H1 (cell line): Measurements from ENCODE around the gene SEMA6A. TPM values are rescaled to one million over a fixed set of nuclear protein-coding genes. Genes with fewer than 3 reads are reported as not detected.

ENCODE experiments used
- CTCF ChIA-PET: fragments of 300-600 bp; sonication (Branson Sonifier 250); formaldehyde crosslinking; loops from one replicate; lab custom pipeline; 2021; ENCODE audit not compliant: partially characterized antibody; lab: Charles Lee
- POLR2A ChIA-PET: fragments of 300-600 bp; sonication (Branson Sonifier 250); formaldehyde crosslinking; loops from one replicate; lab custom pipeline; 2021; ENCODE audit warnings: inconsistent platforms; ENCODE audit not compliant: partially characterized antibody; lab: Charles Lee
- DNase-seq, 2 experiments: peaks; one replicate each; pipeline versions ENCODE4 v3.0.0 to v3.0.0-alpha.2; 2010 to 2022; ENCODE audit warnings: low spot score in 2 of 2, low read depth in 1 of 2, mixed read lengths in 1 of 2
- FAIRE-seq: peaks from 2 replicates; lab custom pipeline; 2011; peaks lifted over from hg19 to GRCh38; lab: Jason Lieb, UNC
- H2AFZ ChIP-seq: 2 replicates; pipeline ENCODE4 v1.8.1; 2012; ENCODE audit warnings: low read length, inconsistent platforms
- H2AK5ac ChIP-seq: 2 replicates; pipeline ENCODE4 v1.6.1; 2013; ENCODE audit warnings: low read depth, low read length
- H2BK120ac ChIP-seq: replicated peaks from 2 replicates; pipeline ENCODE3; 2013; ENCODE audit warnings: low read depth, low read length, inconsistent platforms
- H2BK12ac ChIP-seq: 2 replicates; pipeline ENCODE4 v1.6.1; 2013; ENCODE audit warnings: low read depth, low read length
- H2BK15ac ChIP-seq: 2 replicates; pipeline ENCODE4 v1.6.1; 2013; ENCODE audit warnings: low read length
- H2BK20ac ChIP-seq: 2 replicates; pipeline ENCODE4 v1.6.1; 2013; ENCODE audit warnings: low read length
- H2BK5ac ChIP-seq: 2 replicates; pipeline ENCODE4 v1.6.1; 2013; ENCODE audit warnings: low read depth, low read length
- H3K14ac ChIP-seq: 2 replicates; pipeline ENCODE4 v1.6.1; 2013; ENCODE audit warnings: inconsistent platforms; ENCODE audit not compliant: insufficient read length
- H3K18ac ChIP-seq: 2 replicates; pipeline ENCODE4 v1.6.1; 2013; ENCODE audit warnings: low read length; ENCODE audit errors: extremely low read depth
- H3K23ac ChIP-seq: 2 replicates; pipeline ENCODE4 v1.6.1; 2013; ENCODE audit warnings: inconsistent platforms; ENCODE audit not compliant: insufficient read length
- H3K23me2 ChIP-seq: 2 replicates; pipeline ENCODE4 v1.6.1; 2013; ENCODE audit warnings: low read depth, low read length
- H3K27ac ChIP-seq: 2 replicates; pipeline ENCODE4 v1.6.1; 2011; ENCODE audit warnings: low read depth, low read length, inconsistent platforms
- H3K27me3 ChIP-seq, 4 experiments: replicated peaks in 1 of 4; 1 replicate in 1 of 4; 2 replicates in 3 of 4; pipeline versions ENCODE4 v1.6.1 to v1.8.1; 2011 to 2013; ENCODE audit warnings: low read length in 3 of 4, mild to moderate bottlenecking in 3 of 4, inconsistent platforms in 2 of 4, mixed read lengths in 2 of 4, moderate library complexity in 1 of 4; ENCODE audit not compliant: control insufficient read depth in 3 of 4, insufficient read depth in 3 of 4; ENCODE audit errors: extremely low read depth in 1 of 4
- H3K36me3 ChIP-seq, 4 experiments: 2 replicates each; pipeline versions ENCODE4 v1.6.1 to v1.8.1; 2011 to 2013; ENCODE audit warnings: mild to moderate bottlenecking in 4 of 4, low read length in 3 of 4, moderate library complexity in 2 of 4, control low read depth in 1 of 4, inconsistent platforms in 1 of 4; ENCODE audit not compliant: insufficient read depth in 4 of 4, control insufficient read depth in 2 of 4
- H3K4ac ChIP-seq: replicated peaks from 2 replicates; pipeline ENCODE3; 2013; ENCODE audit warnings: low read length, low read depth, mixed read lengths, inconsistent platforms; ENCODE audit not compliant: insufficient read length
- H3K4me1 ChIP-seq, 4 experiments: replicated peaks in 1 of 4; 1 replicate in 1 of 4; 2 replicates in 3 of 4; pipeline versions ENCODE4 v1.6.1 to v1.8.1; 2011 to 2013; ENCODE audit warnings: low read length in 3 of 4, inconsistent platforms in 2 of 4, mixed read lengths in 1 of 4; ENCODE audit not compliant: insufficient read depth in 4 of 4, control insufficient read depth in 3 of 4
- H3K4me2 ChIP-seq, 2 experiments: 2 replicates each; pipeline versions ENCODE4 v1.6.1 to v1.8.1; 2011 to 2013; ENCODE audit warnings: low read depth in 2 of 2, low read length in 2 of 2, control low read depth in 1 of 2, inconsistent platforms in 1 of 2, mild to moderate bottlenecking in 1 of 2; ENCODE audit not compliant: insufficient read depth in 1 of 2
- H3K4me3 ChIP-seq, 4 experiments: fragments of 200-600, 300-600 bp in 1 of 4; sonication (generic), shearing (Covaris generic), sonication (Bioruptor Twin) in 1 of 4; 2 replicates each; pipeline versions ENCODE4 v1.5.1 to v1.8.1; 2011 to 2016; ENCODE audit warnings: low read length in 4 of 4, low read depth in 3 of 4, control low read depth in 2 of 4, inconsistent platforms in 2 of 4, mild to moderate bottlenecking in 2 of 4, mixed read lengths in 1 of 4, moderate library complexity in 1 of 4; ENCODE audit not compliant: insufficient read depth in 2 of 4; ENCODE audit errors: extremely low read depth in 1 of 4
- H3K56ac ChIP-seq: replicated peaks from 2 replicates; pipeline ENCODE3; 2013; ENCODE audit warnings: low read depth, mild to moderate bottlenecking, mixed read lengths, low read length, inconsistent platforms; ENCODE audit not compliant: insufficient read length
- H3K79me1 ChIP-seq: 2 replicates; pipeline ENCODE4 v1.6.1; 2013; ENCODE audit warnings: low read depth, low read length, control low read depth
- H3K79me2 ChIP-seq, 2 experiments: 2 replicates each; pipeline versions ENCODE4 v1.6.1 to v1.8.1; 2012 to 2013; ENCODE audit warnings: low read length in 2 of 2, mild to moderate bottlenecking in 2 of 2, inconsistent platforms in 1 of 2; ENCODE audit not compliant: insufficient read depth in 2 of 2, control insufficient read depth in 1 of 2
- H3K9ac ChIP-seq, 4 experiments: replicated peaks in 1 of 4; 1 replicate in 1 of 4; 2 replicates in 3 of 4; pipeline versions ENCODE4 v1.6.1 to v1.8.1; 2011 to 2013; ENCODE audit warnings: low read depth in 3 of 4, low read length in 3 of 4, control low read depth in 2 of 4, mild to moderate bottlenecking in 2 of 4, moderate library complexity in 2 of 4, inconsistent platforms in 1 of 4; ENCODE audit errors: extremely low read depth in 1 of 4
- H3K9me3 ChIP-seq, 2 experiments: 2 replicates each; pipeline versions ENCODE4 v1.6.1 to v1.8.1; 2012 to 2013; ENCODE audit warnings: mild to moderate bottlenecking in 2 of 2, moderate library complexity in 2 of 2, control low read depth in 1 of 2, inconsistent platforms in 1 of 2, low read depth in 1 of 2, low read length in 1 of 2, mixed read lengths in 1 of 2; ENCODE audit not compliant: insufficient read depth in 2 of 2
- H4K20me1 ChIP-seq, 2 experiments: replicated peaks in 1 of 2; 2 replicates each; pipeline versions ENCODE3 to v1.8.1; 2011 to 2013; ENCODE audit warnings: inconsistent platforms in 2 of 2, low read length in 2 of 2, mild to moderate bottlenecking in 1 of 2; ENCODE audit not compliant: insufficient read depth in 2 of 2, control insufficient read depth in 1 of 2
- H4K5ac ChIP-seq: 2 replicates; pipeline ENCODE4 v1.6.1; 2013; ENCODE audit warnings: low read length, low read depth, mixed read lengths, inconsistent platforms; ENCODE audit not compliant: insufficient read length
- H4K8ac ChIP-seq: 2 replicates; pipeline ENCODE4 v1.8.0; 2013; ENCODE audit warnings: mild to moderate bottlenecking, moderate library complexity, low read length, inconsistent platforms; ENCODE audit not compliant: insufficient read depth; ENCODE audit errors: extremely low read depth
- H4K91ac ChIP-seq: replicated peaks from 2 replicates; pipeline ENCODE3; 2013; ENCODE audit warnings: low read length, mixed read lengths, inconsistent platforms; ENCODE audit not compliant: insufficient read length
- ASH2L ChIP-seq: fragments of 200-600, 300-600 bp; sonication (generic); IDR thresholded peaks from one replicate; pipeline ENCODE4 v1.7.1; 2017; ENCODE audit warnings: low read length
- CBX8 ChIP-seq: fragments of 300-800, 300-1000 bp; sonication (generic); IDR thresholded peaks from 2 replicates; pipeline ENCODE4 v1.7.1; 2016; ENCODE audit warnings: low read depth, low read length, borderline replicate concordance
- CHD2 ChIP-seq: IDR thresholded peaks from 2 replicates; pipeline ENCODE4 v1.6.1; 2012; ENCODE audit warnings: low read length, improper control_type of control experiment
- FOSL1 ChIP-seq: IDR thresholded peaks from 2 replicates; pipeline ENCODE4 v1.6.1; 2011; ENCODE audit warnings: mild to moderate bottlenecking, low read depth, low read length, moderate library complexity; ENCODE audit not compliant: insufficient read depth
- JUND ChIP-seq: IDR thresholded peaks from 2 replicates; pipeline ENCODE4 v1.6.1; 2011; ENCODE audit warnings: mild to moderate bottlenecking, improper control_type of control experiment, low read length
- KDM1A ChIP-seq: fragments of 200-600, 300-600 bp; sonication (generic); IDR thresholded peaks from 2 replicates; pipeline ENCODE4 v1.7.1; 2016; ENCODE audit warnings: mild to moderate bottlenecking, low read length, borderline replicate concordance
- NANOG ChIP-seq: IDR thresholded peaks from 2 replicates; pipeline ENCODE4 v1.6.1; 2011; ENCODE audit warnings: low read length, low read depth, mild to moderate bottlenecking, inconsistent platforms; ENCODE audit not compliant: insufficient read depth, poor library complexity, severe bottlenecking
- SIN3A ChIP-seq, 2 experiments: IDR thresholded peaks in 1 of 2; conservative IDR thresholded peaks in 1 of 2; 2 replicates each; pipeline ENCODE4 v1.6.1; 2011 to 2012; ENCODE audit warnings: low read length in 2 of 2, improper control_type of control experiment in 1 of 2, low read depth in 1 of 2, mild to moderate bottlenecking in 1 of 2
- SUZ12 ChIP-seq: fragments of 200-600 bp; sonication (generic); IDR thresholded peaks from 2 replicates; pipeline ENCODE4 v1.6.1; 2012; ENCODE audit warnings: mild to moderate bottlenecking, inconsistent platforms, low read length, moderate library complexity, mixed read lengths
- ZNF274 ChIP-seq: IDR thresholded peaks from 2 replicates; pipeline ENCODE4 v1.7.0; 2012; ENCODE audit warnings: low read length, borderline replicate concordance; ENCODE audit errors: extremely low read depth
- WGBS, 2 experiments: shearing (Covaris generic) in 1 of 2; methylation state at CpG; one replicate each; pipeline versions ENCODE4 v1.1.6 to v1.1.7; 2013 to 2015; ENCODE audit warnings: low lambda C conversion rate in 2 of 2, mixed read lengths in 2 of 2, inconsistent platforms in 1 of 2, low coverage in 1 of 2, missing lambda C conversion rate in 1 of 2; ENCODE audit not compliant: insufficient replicate concordance in 2 of 2, insufficient coverage in 1 of 2, insufficient read length in 1 of 2; ENCODE audit errors: extremely low coverage in 1 of 2, missing lambda C conversion rate in 1 of 2; 5-methylcytosine and 5-hydroxymethylcytosine counted together
- polyA plus RNA-seq, 7 experiments: library from polyadenylated mRNA; depleted of rRNA in 3 of 7; stranded (reverse) in 5 of 7; unstranded in 2 of 7; fragments of >200 nt in 5 of 7; fragments of 200-250 nt in 2 of 7; gene quantifications; 1 replicate in 5 of 7; 2 replicates in 1 of 7; 4 replicates in 1 of 7; pipeline versions ENCODE4 v1.2.1 to v1.2.3, GENCODE V29; 2011 to 2013; ENCODE audit warnings: missing spikeins in 2 of 7, mixed read lengths in 2 of 7
- total RNA-seq: library from RNA; stranded (reverse); fragmentation: NEBNext Ultra II Directional; extraction: Animal tissue kit (Norgen Biotek cat#: 25700); gene quantifications from 2 replicates; pipeline ENCODE4 v1.2.1, GENCODE V29; 2021
- TF ChIP-seq, protein P1 (sequence below): IDR thresholded peaks from 2 replicates; pipeline ENCODE4 v1.6.1; 2012; ENCODE audit warnings: inconsistent platforms

Gene SEMA6A
- total and polyA plus RNA-seq, 2 of the 8 experiments (the other 6 are each of a cell fraction or from before 2014, with no cell fraction given), result 78.3 to 277 TPM

DNA sequence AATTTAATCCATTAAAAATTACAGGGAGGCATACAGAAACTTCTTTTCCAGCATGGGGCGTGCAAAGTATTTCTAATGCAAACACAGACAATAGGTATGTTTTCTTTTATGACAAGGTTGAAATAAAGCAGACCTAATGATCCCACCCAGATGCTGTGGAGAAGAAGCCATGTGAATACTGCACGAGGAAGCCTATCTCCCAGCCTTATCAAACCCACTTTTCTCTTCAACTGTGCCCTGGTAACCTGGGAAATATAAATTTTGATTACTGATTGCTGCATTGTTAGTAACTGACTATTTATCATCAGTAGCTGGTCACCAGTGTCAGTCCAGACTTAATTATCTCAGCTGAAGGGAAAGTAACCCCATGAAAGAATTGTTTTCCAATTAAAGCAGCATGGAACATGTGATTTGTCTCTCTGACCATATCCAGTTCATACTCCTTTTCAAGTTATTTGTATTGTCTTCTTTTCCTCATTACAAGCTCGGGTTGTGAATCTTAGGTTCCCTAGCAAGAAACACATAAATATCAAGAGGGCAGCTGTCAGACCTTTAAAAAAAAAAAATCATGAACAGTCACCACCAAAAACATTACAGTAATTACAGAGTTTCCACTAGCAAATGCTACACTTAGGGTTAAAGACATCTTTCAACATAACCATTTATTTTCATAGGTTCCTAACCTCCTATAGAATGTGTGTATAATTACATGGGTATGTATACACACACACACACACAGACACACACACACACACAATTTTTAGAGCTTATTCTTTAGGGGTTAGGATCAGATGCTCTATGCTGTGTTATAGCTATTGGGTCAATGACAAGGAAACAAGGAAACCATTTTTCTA lies 50.3 kb downstream of the SEMA6A start:
- Histone ChIP-seq H2BK120ac (no peak overlapping the region), H2BK15ac (no peak overlapping the region), H4K5ac (no peak overlapping the region), H3K56ac (no peak overlapping the region), H2BK12ac (no peak overlapping the region), H4K8ac (no peak overlapping the region), H3K27ac (no peak overlapping the region), H4K20me1 (peaks cover 48 to 51% of the 10 kb centered on the region in 2 experiments), H3K9me3 (no peaks in the 10 kb centered on the region), H2AFZ (no peak overlapping the region), H3K36me3 (no peaks in the 10 kb centered on the region), H4K91ac (no peak overlapping the region), H3K27me3 (no peaks in the 10 kb centered on the region), H3K79me2 (peaks cover 85 to 100% of the 10 kb centered on the region in 2 experiments), H2BK20ac (no peak overlapping the region), H3K79me1 (peaks cover 14% of the 10 kb centered on the region), H3K23me2 (no peaks in the 10 kb centered on the region), H3K4me3 (no peak overlapping the region), H3K23ac (no peak overlapping the region), H2AK5ac (no peak overlapping the region), H2BK5ac (no peak overlapping the region), H3K4me2 (no peak overlapping the region), H3K4me1 (peaks cover 7 to 20% (median 11%) of the 10 kb centered on the region in 4 experiments), H3K18ac (no peak overlapping the region), H3K9ac (no peak overlapping the region), H3K4ac (no peak overlapping the region), H3K14ac (no peak overlapping the region)
- ChIA-PET POLR2A (interaction anchor here (0.7 to 2.8 kb wide), 4 partner anchors 10 to 50 kb away, joined by 3 to 12 read pairs (median 4); partner anchors contain the start of gene SEMA6A), CTCF (interaction anchor here (1.3 kb wide), 1 partner anchor 31 kb away, joined by 3 read pairs; no protein-coding TSS in a partner anchor)
- no peak for DNase-seq
- FAIRE-seq, result no peak
- 91% methylated on average over 3 of the region's 3 CpGs; no CpG with 5 or more reads in 1 of the 2 experiments for WGBS, 2 experiments
- TF ChIP-seq CBX8 (no peak), SUZ12 (no peak), KDM1A (no peak), SIN3A (conservative IDR thresholded peaks at IDR 0.05 in 1 of 2, IDR thresholded peaks at IDR 0.05 in 1 of 2; ENCODE audit: low read depth in 1 of 2, low read length in 2 of 2) (no peak), ASH2L (no peak), CHD2 (no peak), ZNF274 (no peak), JUND (no peak), FOSL1 (no peak), NANOG (no peak)
- TF ChIP-seq, protein P1, sequence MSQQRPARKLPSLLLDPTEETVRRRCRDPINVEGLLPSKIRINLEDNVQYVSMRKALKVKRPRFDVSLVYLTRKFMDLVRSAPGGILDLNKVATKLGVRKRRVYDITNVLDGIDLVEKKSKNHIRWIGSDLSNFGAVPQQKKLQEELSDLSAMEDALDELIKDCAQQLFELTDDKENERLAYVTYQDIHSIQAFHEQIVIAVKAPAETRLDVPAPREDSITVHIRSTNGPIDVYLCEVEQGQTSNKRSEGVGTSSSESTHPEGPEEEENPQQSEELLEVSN, result no peak
